ENCODE results near the gene CRCP.
"Not testable (repeated sequence)": the region's sequence is repeated elsewhere in the genome, so short reads cannot be mapped to it uniquely, and the experiment has no call there.

The CRCP gene

GRCh38 chr7:66156035-66156434 is 41.4 kb downstream of the CRCP start:
- DNase-seq (ENCODE audit: low spot score), result not testable (repeated sequence)

- DNase-seq (ENCODE audit: low spot score), result no peak
Measured at GRCh38 chr7:66157060-66157459, 42.4 kb downstream of the CRCP start.

- no peak for DNase-seq (ENCODE audit: low spot score)
Measured at GRCh38 chr7:66162622-66163021, 48.0 kb downstream of the CRCP start.

GRCh38 chr7:66163186-66163610 is 48.6 kb downstream of the CRCP start:
- no peak for DNase-seq (ENCODE audit: low spot score)

- no peak for DNase-seq (ENCODE audit: low spot score)
Measured at GRCh38 chr7:66164356-66164755, 49.7 kb downstream of the CRCP start.

GRCh38 chr7:66167773-66168387 is 53.2 kb downstream of the CRCP start:
- no peak for DNase-seq (ENCODE audit: low spot score)

GRCh38 chr7:66169616-66170015 is 55.0 kb downstream of the CRCP start:
- DNase-seq (ENCODE audit: low spot score), result no peak

- no peak for DNase-seq (ENCODE audit: low spot score)
Measured at GRCh38 chr7:66170309-66171231, 55.9 kb downstream of the CRCP start.

GRCh38 chr7:66172536-66173401 is 58.1 kb downstream of the CRCP start:
- not testable (repeated sequence) for DNase-seq (ENCODE audit: low spot score)

- no peak for DNase-seq (ENCODE audit: low spot score)
Measured at GRCh38 chr7:66173856-66174255, 59.2 kb downstream of the CRCP start.

GRCh38 chr7:66175006-66175405 is 60.4 kb downstream of the CRCP start:
- DNase-seq (ENCODE audit: low spot score), result not testable (repeated sequence)

GRCh38 chr7:66176914-66177313 is 62.3 kb downstream of the CRCP start:
- DNase-seq (ENCODE audit: low spot score), result no peak

GRCh38 chr7:66178258-66178657 is 63.6 kb downstream of the CRCP start:
- DNase-seq (ENCODE audit: low spot score), result no peak

- no peak for DNase-seq (ENCODE audit: low spot score)
Measured at GRCh38 chr7:66181329-66181728, 66.7 kb downstream of the CRCP start.

GRCh38 chr7:66181845-66182244 is 67.2 kb downstream of the CRCP start:
- DNase-seq (ENCODE audit: low spot score), result no peak

GRCh38 chr7:66182920-66183319 is 68.3 kb downstream of the CRCP start:
- no peak for DNase-seq (ENCODE audit: low spot score)

GRCh38 chr7:66183700-66184099 is 69.1 kb downstream of the CRCP start:
- no peak for DNase-seq (ENCODE audit: low spot score)

- DNase-seq (ENCODE audit: low spot score), result no peak
Measured at GRCh38 chr7:66185680-66186187, 71.1 kb downstream of the CRCP start.

- DNase-seq (ENCODE audit: low spot score), result no peak
Measured at GRCh38 chr7:66186991-66187390, 72.3 kb downstream of the CRCP start.

GRCh38 chr7:66187905-66188304 is 73.3 kb downstream of the CRCP start:
- no peak for DNase-seq (ENCODE audit: low spot score)

GRCh38 chr7:66188645-66189044 is 74.0 kb downstream of the CRCP start:
- no peak for DNase-seq (ENCODE audit: low spot score)

All from CD4-positive, alpha-beta T cell treated with Interleukin-6 at 100 ng/mL for 8 hours (primary cell).